Measurements from ENCODE around the gene ANKS1B.

The ANKS1B gene

GRCh38 chr12:99393763-99394162 lies 591.0 kb downstream of the ANKS1B start:
- Histone ChIP-seq H4K20me1 (ENCODE audit: insufficient read depth) (no peaks in the 10 kb centered on the region), H3K9ac (no peak overlapping the region), H3K4me2 (no peak overlapping the region), H3K4me1 (ENCODE audit: low read depth, poor library complexity, severe bottlenecking) (no peaks in the 10 kb centered on the region), H3K4me3 (IDR thresholded peaks at IDR 0.05; ENCODE audit: insufficient read depth, low read depth, low read length) (no peak overlapping the region), H2AFZ (ENCODE audit: low read depth) (no peak overlapping the region), H3K79me2 (ENCODE audit: insufficient read depth, low read depth) (no peaks in the 10 kb centered on the region), H3K36me3 (ENCODE audit: insufficient read depth) (no peaks in the 10 kb centered on the region), H3K27ac (no peak overlapping the region), H3K27me3 (ENCODE audit: insufficient read depth, low read depth) (no peaks in the 10 kb centered on the region)
- TF ChIP-seq CTCF (conservative IDR thresholded peaks at IDR 0.05; ENCODE audit: low read depth, low read length) = no peak

GRCh38 chr12:99392091-99392850 lies 592.5 kb downstream of the ANKS1B start:
- no peak overlapping the region for H3K9ac ChIP-seq
- H3K4me3 ChIP-seq (IDR thresholded peaks at IDR 0.05; ENCODE audit: insufficient read depth, low read depth, low read length) = no peak overlapping the region
- no peak overlapping the region for H3K27ac ChIP-seq
- no peaks in the 10 kb centered on the region for H3K27me3 ChIP-seq (ENCODE audit: insufficient read depth, low read depth)
- no peak for TF ChIP-seq CTCF (conservative IDR thresholded peaks at IDR 0.05; ENCODE audit: low read depth, low read length)
- no peaks in the 10 kb centered on the region for H3K36me3 ChIP-seq (ENCODE audit: insufficient read depth)
- no peaks in the 10 kb centered on the region for H4K20me1 ChIP-seq (ENCODE audit: insufficient read depth)
- no peaks in the 10 kb centered on the region for H3K79me2 ChIP-seq (ENCODE audit: insufficient read depth, low read depth)
- no peaks in the 10 kb centered on the region for H3K4me1 ChIP-seq (ENCODE audit: low read depth, poor library complexity, severe bottlenecking)
- H2AFZ ChIP-seq (ENCODE audit: low read depth) = no peak overlapping the region
- H3K4me2 ChIP-seq = no peak overlapping the region

- no peak for TF ChIP-seq CTCF (conservative IDR thresholded peaks at IDR 0.05; ENCODE audit: low read depth, low read length)
- Histone ChIP-seq H3K36me3 (ENCODE audit: insufficient read depth) (no peaks in the 10 kb centered on the region), H2AFZ (ENCODE audit: low read depth) (no peak overlapping the region), H3K27ac (no peak overlapping the region), H3K4me2 (no peak overlapping the region), H3K79me2 (ENCODE audit: insufficient read depth, low read depth) (no peaks in the 10 kb centered on the region), H3K27me3 (ENCODE audit: insufficient read depth, low read depth) (no peaks in the 10 kb centered on the region), H3K4me1 (ENCODE audit: low read depth, poor library complexity, severe bottlenecking) (no peaks in the 10 kb centered on the region), H4K20me1 (ENCODE audit: insufficient read depth) (no peaks in the 10 kb centered on the region), H3K4me3 (IDR thresholded peaks at IDR 0.05; ENCODE audit: insufficient read depth, low read depth, low read length) (no peak overlapping the region), H3K9ac (no peak overlapping the region)
Measured at GRCh38 chr12:99390707-99391106, 594.0 kb downstream of the ANKS1B start.

GRCh38 chr12:99389751-99390150 lies 595.0 kb downstream of the ANKS1B start:
- no peak for TF ChIP-seq CTCF (conservative IDR thresholded peaks at IDR 0.05; ENCODE audit: low read depth, low read length)
- no peak overlapping the region for H3K4me2 ChIP-seq
- H4K20me1 ChIP-seq (ENCODE audit: insufficient read depth) = no peaks in the 10 kb centered on the region
- H2AFZ ChIP-seq (ENCODE audit: low read depth) = no peak overlapping the region
- H3K36me3 ChIP-seq (ENCODE audit: insufficient read depth) = no peaks in the 10 kb centered on the region
- H3K9ac ChIP-seq = no peak overlapping the region
- no peak overlapping the region for H3K27ac ChIP-seq
- H3K4me3 ChIP-seq (IDR thresholded peaks at IDR 0.05; ENCODE audit: insufficient read depth, low read depth, low read length) = no peak overlapping the region
- no peaks in the 10 kb centered on the region for H3K4me1 ChIP-seq (ENCODE audit: low read depth, poor library complexity, severe bottlenecking)
- H3K79me2 ChIP-seq (ENCODE audit: insufficient read depth, low read depth) = no peaks in the 10 kb centered on the region
- no peaks in the 10 kb centered on the region for H3K27me3 ChIP-seq (ENCODE audit: insufficient read depth, low read depth)
